Measurements from ENCODE around the gene CACNA1A.

GRCh38 chr19:13169769-13170168 lies 336.5 kb downstream of the CACNA1A start:
- TF ChIP-seq POLR2A (IDR thresholded peaks at IDR 0.05; ENCODE audit: low read depth, low read length) (no peak), POLR2AphosphoS5 (IDR thresholded peaks at IDR 0.05; ENCODE audit: low read depth, low read length) (no peak), TAF1 (IDR thresholded peaks at IDR 0.05; ENCODE audit: borderline replicate concordance, low read depth, low read length) (no peak)
